Ecto neural progenitor cell (in vitro differentiated cells): Measurements from ENCODE around the gene SHC1.

ENCODE experiments used
- DNase-seq: peaks from one replicate; pipeline ENCODE4 v3.0.0-alpha.2; 2018; ENCODE audit warnings: low spot score

Gene SHC1

GRCh38 chr1:154937085-154937987, 33.2 kb downstream of the SHC1 start:
- no peak for DNase-seq

GRCh38 chr1:154936555-154937084, 33.9 kb downstream of the SHC1 start, which contains the start of gene PMVK:
TSS of gene PMVK (minus strand) at chr1:154936719. CDS start at chr1:154936685, 34 bp downstream.
- peak; percentile 95 for DNase-seq

- DNase-seq, result no peak
Measured at GRCh38 chr1:154935749-154936554, 34.6 kb downstream of the SHC1 start.

- no peak for DNase-seq
Measured at GRCh38 chr1:154934358-154934948, 36.1 kb downstream of the SHC1 start.

GRCh38 chr1:154931940-154932487, 38.5 kb downstream of the SHC1 start:
- no peak for DNase-seq

- no peak for DNase-seq
Measured at GRCh38 chr1:154926201-154926600, 44.3 kb downstream of the SHC1 start.

GRCh38 chr1:154925335-154926170, 45.0 kb downstream of the SHC1 start:
- no peak for DNase-seq

- DNase-seq, result no peak
Measured at GRCh38 chr1:154923695-154924094, 46.9 kb downstream of the SHC1 start.

- no peak for DNase-seq
Measured at GRCh38 chr1:154913273-154913672, 57.3 kb downstream of the SHC1 start.

GRCh38 chr1:154912755-154913154, 57.8 kb downstream of the SHC1 start:
- no peak for DNase-seq
